ENCODE results near the gene MINDY2. TPM values are rescaled to one million over a fixed set of nuclear protein-coding genes. Genes with fewer than 3 reads are reported as not detected.

Gene MINDY2, protein sequence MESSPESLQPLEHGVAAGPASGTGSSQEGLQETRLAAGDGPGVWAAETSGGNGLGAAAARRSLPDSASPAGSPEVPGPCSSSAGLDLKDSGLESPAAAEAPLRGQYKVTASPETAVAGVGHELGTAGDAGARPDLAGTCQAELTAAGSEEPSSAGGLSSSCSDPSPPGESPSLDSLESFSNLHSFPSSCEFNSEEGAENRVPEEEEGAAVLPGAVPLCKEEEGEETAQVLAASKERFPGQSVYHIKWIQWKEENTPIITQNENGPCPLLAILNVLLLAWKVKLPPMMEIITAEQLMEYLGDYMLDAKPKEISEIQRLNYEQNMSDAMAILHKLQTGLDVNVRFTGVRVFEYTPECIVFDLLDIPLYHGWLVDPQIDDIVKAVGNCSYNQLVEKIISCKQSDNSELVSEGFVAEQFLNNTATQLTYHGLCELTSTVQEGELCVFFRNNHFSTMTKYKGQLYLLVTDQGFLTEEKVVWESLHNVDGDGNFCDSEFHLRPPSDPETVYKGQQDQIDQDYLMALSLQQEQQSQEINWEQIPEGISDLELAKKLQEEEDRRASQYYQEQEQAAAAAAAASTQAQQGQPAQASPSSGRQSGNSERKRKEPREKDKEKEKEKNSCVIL
- 10 to 100 TPM; 18.0 to 28.0 (median 26.4) TPM for polyA plus RNA-seq (ENCODE audit: insufficient read length in 3 of 3)
- long read RNA-seq, donor 1, full-length matches to known transcripts: 5 of 5 reads
- long read RNA-seq, donor 1, partial matches to known transcripts: 0 of 5 reads
- long read RNA-seq, donor 1, other reads (novel, unspliced or antisense): 0 of 5 reads
- long read RNA-seq, donor 2, full-length matches to known transcripts: 2 of 2 reads
- long read RNA-seq, donor 2, partial matches to known transcripts: 0 of 2 reads
- long read RNA-seq, donor 2, other reads (novel, unspliced or antisense): 0 of 2 reads
- long read RNA-seq, donor 3, full-length matches to known transcripts: 6 of 6 reads
- long read RNA-seq, donor 3, partial matches to known transcripts: 0 of 6 reads
- long read RNA-seq, donor 3, other reads (novel, unspliced or antisense): 0 of 6 reads
- long read RNA-seq, donor 4, full-length matches to known transcripts: 4 of 4 reads
- long read RNA-seq, donor 4, partial matches to known transcripts: 0 of 4 reads
- long read RNA-seq, donor 4, other reads (novel, unspliced or antisense): 0 of 4 reads
- long read RNA-seq, donor 5, full-length matches to known transcripts: 3 of 3 reads
- long read RNA-seq, donor 5, partial matches to known transcripts: 0 of 3 reads
- long read RNA-seq, donor 5, other reads (novel, unspliced or antisense): 0 of 3 reads
- long read RNA-seq, donor 6, full-length matches to known transcripts: 11 of 11 reads
- long read RNA-seq, donor 6, partial matches to known transcripts: 0 of 11 reads
- long read RNA-seq, donor 6, other reads (novel, unspliced or antisense): 0 of 11 reads
- long read RNA-seq, donor 7, full-length matches to known transcripts: 7 of 7 reads
- long read RNA-seq, donor 7, partial matches to known transcripts: 0 of 7 reads
- long read RNA-seq, donor 7, other reads (novel, unspliced or antisense): 0 of 7 reads
- long read RNA-seq, donor 8, full-length matches to known transcripts: 3 of 3 reads
- long read RNA-seq, donor 8, partial matches to known transcripts: 0 of 3 reads
- long read RNA-seq, donor 8, other reads (novel, unspliced or antisense): 0 of 3 reads
- long read RNA-seq, donor 9, full-length matches to known transcripts: 12 of 20 reads
- long read RNA-seq, donor 9, partial matches to known transcripts: 8 of 20 reads
- long read RNA-seq, donor 9, other reads (novel, unspliced or antisense): 0 of 20 reads
- long read RNA-seq, donor 10, full-length matches to known transcripts: 5 of 19 reads
- long read RNA-seq, donor 10, partial matches to known transcripts: 14 of 19 reads
- long read RNA-seq, donor 10, other reads (novel, unspliced or antisense): 0 of 19 reads
- long read RNA-seq, donor 11, full-length matches to known transcripts: 2 of 107 reads
- long read RNA-seq, donor 11, partial matches to known transcripts: 105 of 107 reads
- long read RNA-seq, donor 11, other reads (novel, unspliced or antisense): 0 of 107 reads
- long read RNA-seq, donor 12, full-length matches to known transcripts: 15 of 15 reads
- long read RNA-seq, donor 12, partial matches to known transcripts: 0 of 15 reads
- long read RNA-seq, donor 12, other reads (novel, unspliced or antisense): 0 of 15 reads
- long read RNA-seq, donor 13, full-length matches to known transcripts: 2 of 2 reads
- long read RNA-seq, donor 13, partial matches to known transcripts: 0 of 2 reads
- long read RNA-seq, donor 13, other reads (novel, unspliced or antisense): 0 of 2 reads
- long read RNA-seq, donor 14: 0 reads
- long read RNA-seq, donor 15: 0 reads
- long read RNA-seq, donor 16, full-length matches to known transcripts: 4 of 12 reads
- long read RNA-seq, donor 16, partial matches to known transcripts: 8 of 12 reads
- long read RNA-seq, donor 16, other reads (novel, unspliced or antisense): 0 of 12 reads

DNA sequence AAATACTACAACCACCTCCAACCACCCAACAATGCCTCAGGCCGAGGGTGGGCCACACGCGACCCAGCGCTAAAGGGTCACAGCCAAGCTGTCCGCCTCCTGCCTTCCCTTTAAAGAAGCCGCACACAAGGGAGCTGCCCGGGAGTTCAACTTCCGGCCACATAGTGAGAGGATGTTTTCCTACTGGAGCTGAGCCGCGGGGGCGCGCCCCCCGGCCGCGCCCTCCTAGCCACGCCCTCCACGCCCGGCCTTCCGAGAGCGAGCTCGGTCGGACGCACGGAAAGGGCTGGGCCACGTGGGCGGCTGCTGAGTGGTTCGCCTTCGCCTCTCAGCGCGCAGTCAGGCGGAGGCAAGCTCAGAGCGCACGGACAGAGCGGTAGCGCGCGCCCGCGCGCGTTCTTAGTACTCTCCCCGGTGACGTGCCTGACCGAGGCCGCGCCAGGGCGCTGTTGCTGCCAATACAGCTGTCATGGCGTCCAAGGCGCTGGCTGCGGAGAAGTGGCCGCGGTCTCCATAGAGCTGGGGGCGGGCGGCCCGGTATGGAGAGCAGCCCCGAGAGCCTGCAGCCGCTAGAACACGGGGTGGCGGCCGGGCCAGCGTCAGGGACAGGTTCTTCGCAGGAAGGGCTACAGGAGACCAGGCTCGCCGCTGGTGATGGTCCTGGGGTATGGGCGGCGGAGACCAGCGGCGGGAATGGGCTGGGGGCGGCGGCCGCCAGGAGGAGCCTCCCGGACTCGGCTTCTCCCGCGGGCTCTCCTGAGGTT is at the start of gene MINDY2:
MINDY2 (plus strand) TSS at position 446 of the 764 bp plus-strand sequence; CDS start at position 540, 94 bp downstream.
- peak; percentile 99 for DNase-seq

DNA sequence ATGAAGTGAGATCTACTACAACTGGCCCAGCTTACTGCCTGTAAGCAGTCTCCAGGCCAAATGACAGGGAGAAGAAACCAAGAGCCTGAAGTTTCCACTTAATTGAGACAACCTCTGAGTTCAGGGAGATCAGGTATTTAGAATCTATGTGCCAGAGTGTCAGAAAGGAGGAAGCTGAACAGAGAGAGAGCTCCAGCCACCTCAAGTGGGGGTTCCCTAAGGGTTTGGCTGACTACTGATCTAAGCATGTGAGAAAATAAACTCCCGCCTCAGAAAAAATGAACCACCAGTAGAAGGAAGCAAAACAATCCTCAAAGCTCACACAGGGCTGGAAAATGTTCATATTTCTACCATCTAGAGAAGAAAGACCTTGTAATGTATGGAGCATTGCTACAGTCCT is 46.6 kb upstream of the MINDY2 start:
- DNase-seq: no peak

DNA sequence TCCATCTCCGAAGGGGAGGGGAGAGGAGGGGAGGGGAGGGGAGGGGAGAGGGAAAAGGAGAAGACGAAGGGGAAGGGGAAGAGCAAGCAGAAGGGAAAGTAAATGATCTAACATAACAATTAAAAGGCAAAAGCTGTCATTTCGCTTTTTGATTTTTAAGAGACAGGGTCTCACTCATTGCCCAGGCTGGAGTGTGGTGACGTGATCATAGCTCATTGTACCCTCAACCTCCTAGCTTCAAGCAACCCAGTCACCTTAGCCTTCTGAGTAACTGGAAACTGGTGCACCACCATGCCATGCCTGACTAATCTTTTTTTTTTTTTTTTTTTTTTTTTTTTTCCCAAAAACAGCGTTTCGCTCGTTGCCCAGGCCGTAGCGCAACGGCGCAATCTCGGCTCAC is 44.2 kb upstream of the MINDY2 start:
- DNase-seq: no peak

DNA sequence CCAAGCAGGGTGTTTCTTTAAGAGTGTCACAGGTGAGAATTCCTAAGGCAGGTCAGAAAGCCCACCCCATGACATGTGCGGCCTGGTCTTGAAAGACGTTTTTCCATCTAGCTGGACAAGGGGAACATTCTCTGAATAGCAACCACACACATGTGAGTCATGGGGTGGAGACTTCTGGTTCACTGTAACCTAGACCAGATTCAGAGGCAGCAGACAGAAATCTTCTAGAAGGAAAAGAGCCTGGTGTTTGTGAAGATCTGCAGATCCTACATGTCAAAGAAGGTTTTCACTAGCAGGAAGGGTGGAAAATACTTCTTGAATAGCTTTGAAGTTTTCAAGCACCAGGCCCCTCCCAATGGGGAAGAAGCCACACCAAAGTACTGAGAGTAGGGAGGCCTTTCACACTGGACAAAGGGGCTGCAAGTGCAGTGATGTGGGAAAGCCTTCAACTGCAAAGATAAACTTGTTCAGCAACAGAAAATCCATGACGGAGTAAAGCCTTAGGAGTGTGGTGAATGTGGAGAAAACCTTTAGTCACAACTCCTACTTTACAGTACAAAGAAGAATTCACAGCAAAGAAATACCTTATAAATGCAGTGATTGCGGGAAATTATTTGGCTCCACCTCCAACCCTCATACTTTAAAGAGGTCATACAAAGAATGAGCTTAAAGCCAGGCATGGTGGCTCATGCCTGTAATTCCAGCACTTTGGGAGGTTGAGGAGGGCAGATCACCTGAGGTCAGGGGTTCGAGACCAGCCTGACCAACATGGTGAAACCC is 39.2 kb upstream of the MINDY2 start:
- DNase-seq: no peak

DNA sequence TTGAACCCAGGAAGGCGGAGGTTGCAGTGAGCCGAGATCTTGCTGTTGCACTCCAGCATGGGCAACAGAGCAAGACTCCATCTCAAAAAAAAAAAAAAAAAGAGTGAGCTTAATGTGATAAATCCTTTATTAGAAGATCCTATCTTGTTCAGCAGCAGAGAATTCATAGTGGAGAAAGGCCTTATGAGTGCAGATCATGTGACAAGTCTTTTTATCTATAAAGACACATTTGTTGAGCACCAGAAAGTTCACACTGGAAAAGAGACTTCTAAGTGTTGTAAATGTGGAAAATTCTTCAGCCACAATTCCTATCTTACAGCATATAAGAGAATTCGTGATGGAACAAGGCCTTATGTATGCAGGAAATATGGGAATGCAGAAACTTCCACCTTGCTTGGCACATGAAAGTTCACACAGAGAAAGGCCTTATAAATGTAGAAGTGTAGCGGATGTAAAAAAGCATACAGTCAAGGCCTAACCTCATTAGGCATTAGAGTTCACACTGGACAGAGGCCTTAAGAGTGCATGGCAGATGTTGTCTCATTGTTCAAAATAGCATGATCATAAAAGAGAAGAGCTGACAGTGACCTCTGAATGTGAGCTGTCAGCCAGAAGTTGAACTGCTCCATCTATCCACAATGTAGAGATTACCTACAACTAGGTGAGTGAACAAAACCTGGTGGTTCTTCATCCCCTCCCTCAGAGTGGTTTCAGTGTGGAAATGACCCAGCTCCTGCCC is 38.3 kb upstream of the MINDY2 start:
- DNase-seq: no peak

DNA sequence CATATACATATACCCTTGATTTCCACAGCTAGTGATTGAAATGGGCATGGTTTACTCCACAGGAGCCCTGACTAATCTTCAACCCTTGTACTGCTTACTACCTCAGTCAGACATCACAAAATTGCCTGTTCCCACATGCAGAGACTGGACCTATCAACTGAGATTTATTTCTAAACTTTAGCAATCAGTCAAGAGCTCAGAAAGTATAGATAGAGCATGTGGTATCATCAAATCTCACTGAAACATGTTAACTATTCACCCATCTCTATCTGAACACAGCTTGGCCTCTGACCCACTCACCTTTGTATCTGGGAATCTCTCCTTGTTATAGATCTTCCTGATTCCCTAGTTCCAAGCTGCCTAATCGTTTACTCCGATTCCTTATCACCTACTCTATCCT is 36.2 kb upstream of the MINDY2 start:
- DNase-seq: no peak

DNA sequence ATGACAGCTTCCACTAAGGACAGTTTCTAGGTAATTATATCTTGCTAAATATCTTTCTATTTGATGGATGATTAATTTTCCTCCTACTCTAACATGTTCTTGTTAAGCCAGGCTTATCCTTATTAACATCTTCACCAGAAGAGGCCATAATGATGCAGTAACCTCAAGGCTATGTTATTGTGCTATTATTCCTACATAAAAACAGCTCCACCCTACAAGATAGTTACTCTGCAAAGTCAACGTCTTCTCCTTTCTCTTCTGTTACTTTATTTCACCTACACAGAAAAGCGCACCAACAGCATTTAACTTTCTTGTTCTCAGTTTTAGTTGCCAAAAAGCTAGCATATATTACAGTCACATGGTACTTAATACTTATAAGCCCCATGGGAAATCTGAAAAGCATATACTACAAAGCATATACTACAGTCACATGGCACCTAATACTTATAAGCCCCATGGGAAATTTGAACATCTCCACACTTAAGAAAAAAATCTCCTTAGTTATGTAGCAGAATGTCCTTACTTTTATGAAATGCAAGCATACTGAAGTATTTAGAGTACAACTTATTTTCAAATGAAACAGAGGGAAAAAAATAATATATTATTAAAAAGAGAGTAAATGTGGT is 35.0 kb upstream of the MINDY2 start:
- DNase-seq: no peak

DNA sequence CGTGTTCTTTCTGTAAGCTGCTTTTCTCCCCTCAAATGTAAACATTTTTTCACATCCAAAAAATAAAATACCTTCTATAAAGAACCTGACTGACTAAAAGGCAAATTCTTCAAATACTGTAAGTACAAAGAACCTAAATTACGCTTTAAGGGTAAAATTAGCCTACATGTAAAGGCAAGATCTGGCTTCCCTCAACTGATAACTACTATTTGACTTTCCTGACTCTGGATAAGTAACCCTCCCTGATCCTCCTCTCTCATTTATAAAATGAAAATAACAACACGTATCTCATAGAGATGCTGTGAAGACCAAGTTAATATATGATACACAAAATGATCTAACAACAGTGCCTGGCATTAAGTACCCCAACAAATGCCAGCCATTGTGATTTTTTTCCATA is 33.8 kb upstream of the MINDY2 start:
- no peak for DNase-seq

DNA sequence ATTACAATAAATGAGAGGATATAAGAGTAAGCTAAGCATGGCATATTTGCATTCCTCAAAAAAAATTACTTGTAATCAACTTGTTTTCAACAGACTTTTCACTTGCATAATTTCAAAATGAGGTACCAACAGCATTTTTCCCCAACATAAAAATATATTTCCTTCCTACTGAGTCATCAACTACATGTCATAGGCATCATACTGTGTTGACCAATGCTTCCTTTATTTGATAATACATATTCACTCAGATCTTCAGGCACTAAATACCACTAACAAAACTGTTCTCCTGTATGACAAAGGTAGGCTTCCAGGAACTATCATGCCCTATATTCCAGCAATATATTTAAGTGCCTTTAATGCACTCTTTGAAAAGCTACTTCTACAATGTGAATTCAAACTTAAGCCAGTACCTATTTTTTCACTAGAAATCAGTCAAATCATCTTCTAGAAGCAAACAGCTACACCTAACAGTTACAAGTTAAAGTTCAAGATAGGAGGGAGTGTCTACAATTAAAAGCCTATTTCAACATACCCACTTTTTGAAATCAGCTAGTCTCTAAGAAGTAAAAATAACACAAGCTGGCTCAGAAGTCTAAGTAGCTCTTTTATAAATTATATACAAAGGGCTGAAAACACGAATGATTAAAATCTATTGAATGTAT is 32.9 kb upstream of the MINDY2 start:
- DNase-seq: no peak

DNA sequence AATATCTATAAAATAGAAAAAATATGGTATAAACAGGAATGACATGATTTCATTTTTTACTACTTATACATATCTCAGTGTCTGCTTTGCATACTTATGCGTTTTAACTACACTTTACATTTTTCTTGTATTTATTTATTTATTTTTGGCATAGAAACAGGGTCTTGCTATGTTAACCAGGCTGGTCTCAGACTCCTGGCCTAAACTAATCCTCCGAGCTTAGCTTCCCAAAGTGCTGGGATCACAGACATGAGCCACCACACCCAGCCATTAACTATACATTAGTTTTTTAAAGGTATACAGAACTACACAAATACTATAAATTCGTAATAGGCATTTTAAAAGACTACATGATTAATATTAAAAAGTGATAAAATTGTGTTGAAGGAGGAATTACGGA is 30.7 kb upstream of the MINDY2 start:
- no peak for DNase-seq

DNA sequence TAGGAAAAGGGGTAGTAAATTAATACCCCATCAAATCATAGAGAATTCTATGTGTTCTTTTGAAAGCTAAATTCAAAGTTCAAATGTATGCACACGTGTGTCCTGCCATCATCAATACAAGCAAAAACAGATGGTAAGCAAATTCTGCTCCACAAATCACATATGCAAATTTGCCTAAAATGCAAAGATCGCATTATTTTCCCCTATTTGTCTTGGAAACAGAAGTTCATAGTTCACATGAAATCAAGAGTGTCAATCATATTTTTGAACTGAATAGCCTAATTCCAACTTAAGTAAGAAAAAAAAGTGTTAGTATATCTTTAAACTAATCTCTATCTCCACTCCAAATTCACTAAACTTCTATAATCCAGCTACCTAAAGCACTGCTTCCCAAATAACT is 30.1 kb upstream of the MINDY2 start:
- DNase-seq: no peak

DNA sequence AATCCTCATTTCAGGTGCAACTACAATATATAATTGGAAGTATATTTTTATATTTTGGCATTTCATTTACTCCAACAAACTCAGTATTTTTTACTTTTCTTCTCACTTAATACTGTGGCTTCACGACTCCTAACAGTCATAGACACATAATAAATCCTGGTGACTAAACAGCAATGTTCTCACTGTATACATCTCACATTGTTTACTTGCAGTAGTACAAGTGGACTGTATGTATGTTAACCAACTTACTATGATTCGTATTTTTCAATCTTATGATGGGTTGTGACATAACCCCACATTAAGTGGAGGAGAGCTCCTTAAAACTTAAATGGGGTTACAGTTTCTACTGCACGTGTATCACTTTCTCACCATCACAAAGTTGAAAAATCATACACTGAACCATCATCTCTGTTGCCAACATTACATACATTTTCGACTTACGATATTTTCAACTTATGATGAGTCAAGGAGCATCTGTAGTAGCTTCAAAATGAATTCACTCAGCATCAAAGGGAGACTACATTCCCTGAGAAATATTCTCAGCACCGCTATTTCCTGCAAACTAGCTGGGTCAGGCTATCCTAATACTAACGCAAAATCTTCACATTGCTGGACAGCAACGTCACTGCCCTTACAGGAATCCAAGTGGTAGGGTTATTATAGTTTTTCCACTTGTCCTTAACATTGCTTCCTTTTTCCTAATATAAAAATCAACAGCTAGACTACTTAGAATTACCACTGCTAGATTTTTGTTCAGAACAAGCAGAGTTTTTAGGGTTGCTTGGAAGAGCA is 28.9 kb upstream of the MINDY2 start:
- DNase-seq: no peak

DNA sequence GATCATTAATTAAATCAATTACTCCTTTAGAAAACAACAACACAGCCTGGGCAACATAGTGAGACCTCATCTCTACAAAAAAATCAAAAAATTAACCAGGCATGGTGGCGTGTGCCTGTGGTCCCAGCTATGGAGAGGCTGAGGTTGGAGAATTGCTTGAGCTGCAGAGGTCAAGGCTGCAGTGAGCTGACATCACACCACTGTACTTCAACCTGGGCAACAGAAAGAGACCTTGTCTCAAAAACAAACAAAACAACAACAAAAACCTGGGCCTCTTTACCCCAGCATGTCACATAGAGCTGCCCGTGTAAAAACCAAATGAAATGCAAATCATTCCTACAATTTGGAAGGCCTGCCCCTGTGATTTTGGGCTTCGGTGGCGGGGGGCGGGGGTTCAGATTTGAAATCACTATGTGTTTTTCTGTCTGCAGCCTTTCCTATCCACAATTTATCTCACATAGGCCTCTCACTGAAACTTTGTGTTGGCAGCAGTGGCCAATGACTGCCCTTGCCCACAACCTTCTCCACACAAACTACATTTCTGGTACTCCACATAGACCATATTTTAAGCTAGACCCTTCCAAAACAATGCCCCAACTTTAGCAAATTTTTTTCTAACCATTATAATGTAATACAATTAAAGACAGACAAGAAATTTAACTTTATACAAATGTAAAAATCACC is 28.1 kb upstream of the MINDY2 start:
- no peak for DNase-seq

DNA sequence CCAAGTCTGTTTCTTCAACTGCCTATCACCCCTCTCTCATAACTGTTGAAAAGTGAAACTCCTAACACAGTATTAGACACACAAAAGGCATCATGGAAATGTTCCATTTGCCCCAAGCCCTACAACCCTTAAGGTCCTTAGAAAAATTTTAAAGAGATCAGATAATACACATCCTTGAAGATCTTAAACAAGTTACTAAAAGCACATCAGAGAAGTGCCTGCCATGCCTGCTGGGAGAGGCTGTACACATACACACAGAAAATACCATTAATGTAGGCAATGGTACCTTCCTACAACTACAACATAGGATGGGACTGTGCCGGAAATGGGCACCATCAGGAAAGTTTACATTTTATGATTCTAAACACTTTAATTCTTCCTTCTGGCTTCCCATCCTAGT is 24.9 kb upstream of the MINDY2 start:
- no peak for DNase-seq
